GM12864 (cell line): Measurements from ENCODE around the gene CST2.
"Not testable (repeated sequence)": the region's sequence is repeated elsewhere in the genome, so short reads cannot be mapped to it uniquely, and the experiment has no call there.

Experiments used
- DNase-seq: peaks from one replicate; pipeline ENCODE4 v3.0.0-alpha.2; 2011; ENCODE audit warnings: low read depth
- H3K4me3 ChIP-seq: 2 replicates; pipeline ENCODE4 v1.5.1; 2011; ENCODE audit warnings: mild to moderate bottlenecking, low read depth, low read length, control low read depth
- TF ChIP-seq, protein P1 (sequence below): IDR thresholded peaks from 2 replicates; pipeline ENCODE4 v1.5.1; 2011; ENCODE audit warnings: low read depth, mild to moderate bottlenecking, moderate library complexity, low read length, control low read depth, inconsistent platforms; ENCODE audit errors: missing control alignments

The CST2 gene

GRCh38 chr20:23841693-23842092 lies 15.2 kb upstream of the CST2 start:
- TF ChIP-seq, protein P1, sequence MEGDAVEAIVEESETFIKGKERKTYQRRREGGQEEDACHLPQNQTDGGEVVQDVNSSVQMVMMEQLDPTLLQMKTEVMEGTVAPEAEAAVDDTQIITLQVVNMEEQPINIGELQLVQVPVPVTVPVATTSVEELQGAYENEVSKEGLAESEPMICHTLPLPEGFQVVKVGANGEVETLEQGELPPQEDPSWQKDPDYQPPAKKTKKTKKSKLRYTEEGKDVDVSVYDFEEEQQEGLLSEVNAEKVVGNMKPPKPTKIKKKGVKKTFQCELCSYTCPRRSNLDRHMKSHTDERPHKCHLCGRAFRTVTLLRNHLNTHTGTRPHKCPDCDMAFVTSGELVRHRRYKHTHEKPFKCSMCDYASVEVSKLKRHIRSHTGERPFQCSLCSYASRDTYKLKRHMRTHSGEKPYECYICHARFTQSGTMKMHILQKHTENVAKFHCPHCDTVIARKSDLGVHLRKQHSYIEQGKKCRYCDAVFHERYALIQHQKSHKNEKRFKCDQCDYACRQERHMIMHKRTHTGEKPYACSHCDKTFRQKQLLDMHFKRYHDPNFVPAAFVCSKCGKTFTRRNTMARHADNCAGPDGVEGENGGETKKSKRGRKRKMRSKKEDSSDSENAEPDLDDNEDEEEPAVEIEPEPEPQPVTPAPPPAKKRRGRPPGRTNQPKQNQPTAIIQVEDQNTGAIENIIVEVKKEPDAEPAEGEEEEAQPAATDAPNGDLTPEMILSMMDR: no peak
- H3K4me3 ChIP-seq: no peak overlapping the region
- no peak for DNase-seq

DNA sequence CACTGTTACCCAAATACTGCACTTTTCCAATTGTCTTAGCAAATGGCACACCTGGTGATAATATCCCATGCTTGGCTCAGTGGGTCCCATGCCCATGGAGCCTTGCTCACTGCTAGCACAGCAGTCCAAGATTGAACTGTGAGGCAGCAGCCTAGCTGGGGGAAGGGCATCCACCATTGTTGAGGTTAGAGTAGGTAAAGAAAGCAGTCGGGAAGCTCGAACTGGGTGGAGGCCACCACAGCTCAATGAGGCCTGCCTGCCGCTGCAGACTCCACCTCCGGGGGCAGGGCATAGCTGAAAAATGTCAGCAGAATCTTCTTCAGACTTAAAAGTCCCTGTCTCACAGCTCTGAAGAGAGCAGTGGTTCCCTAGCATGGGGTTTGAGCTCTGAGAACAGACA lies 9.2 kb upstream of the CST2 start:
- TF ChIP-seq, protein P1: no peak
- DNase-seq: no peak
- H3K4me3 ChIP-seq: no peak overlapping the region

- no peak overlapping the region for H3K4me3 ChIP-seq
- no peak for DNase-seq
- TF ChIP-seq, protein P1: no peak
Measured at GRCh38 chr20:23832775-23833513, 6.4 kb upstream of the CST2 start.

DNA sequence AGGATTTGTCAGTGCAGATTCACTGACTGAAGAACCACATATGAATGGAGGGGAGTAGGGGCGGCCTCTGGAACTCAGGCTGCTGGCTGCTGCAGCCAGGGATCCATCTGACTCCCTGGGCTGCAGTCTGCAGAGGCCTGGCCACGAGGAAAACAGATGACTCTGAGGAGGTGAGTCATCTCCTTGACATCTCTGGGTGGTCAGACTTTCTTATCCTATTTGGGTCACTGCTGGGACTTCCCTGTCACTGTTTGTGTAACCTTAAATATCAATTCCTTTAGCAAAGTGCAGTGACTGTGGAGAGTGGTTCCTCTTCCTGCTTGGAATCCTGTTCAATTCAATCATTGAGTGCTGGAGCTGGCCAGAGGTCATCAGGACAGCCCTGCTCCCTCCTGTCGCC lies 5.4 kb upstream of the CST2 start:
- not testable (repeated sequence) for H3K4me3 ChIP-seq, DNase-seq

DNA sequence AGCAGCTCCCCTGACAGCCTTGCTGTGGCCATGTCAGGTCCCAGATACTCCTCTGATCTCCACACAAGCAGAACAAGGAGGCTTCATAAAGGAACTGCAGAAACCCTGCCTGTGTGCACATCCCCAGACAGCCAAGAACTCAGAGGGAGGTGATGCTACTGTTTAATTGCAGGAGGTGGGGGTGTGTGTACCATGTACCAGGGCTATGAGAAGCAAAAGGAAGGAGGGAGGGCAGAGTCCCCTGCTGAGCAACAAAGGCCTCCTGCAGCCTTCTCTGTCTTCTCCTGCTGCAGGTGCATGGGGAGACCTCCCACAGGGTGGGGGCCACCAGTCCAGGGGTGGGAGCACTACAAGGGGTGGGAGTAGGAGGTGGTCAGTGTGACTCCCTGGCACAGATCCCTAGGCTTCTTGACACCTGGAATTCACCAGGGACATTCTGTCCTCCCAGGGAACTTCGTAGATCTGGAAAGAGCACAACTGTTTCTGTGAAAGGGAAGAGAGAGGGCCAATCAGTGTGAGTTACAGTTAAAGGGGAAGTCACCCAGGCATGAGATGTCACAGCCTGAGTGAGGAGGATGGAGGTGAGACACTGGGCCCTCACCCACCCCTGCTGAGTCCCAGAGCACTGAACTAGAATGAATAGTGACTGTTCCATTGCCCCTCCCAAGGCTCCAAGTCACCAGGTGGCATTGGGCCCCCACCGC lies 2.8 kb downstream of the CST2 start:
- no peak overlapping the region for H3K4me3 ChIP-seq
- TF ChIP-seq, protein P1: no peak
- no peak for DNase-seq

DNA sequence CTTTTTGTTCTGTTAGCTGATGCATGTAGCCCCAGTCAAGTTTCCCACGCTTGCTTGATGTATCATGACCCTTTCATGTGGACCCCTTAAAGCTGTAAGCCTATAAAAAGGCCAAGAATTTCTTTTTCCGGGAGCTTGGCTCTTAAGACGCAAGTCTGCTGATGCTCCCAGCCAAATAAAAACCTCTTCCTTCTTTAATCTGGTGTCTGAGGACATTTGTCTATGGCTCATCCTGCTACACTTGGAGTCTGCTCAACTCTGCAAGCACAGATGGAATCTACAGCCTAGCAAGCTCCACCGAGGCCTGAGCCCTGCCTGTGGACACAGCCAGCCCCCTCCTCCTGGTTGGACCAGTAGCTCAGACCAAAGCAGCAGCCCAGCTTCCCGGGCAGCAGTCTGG lies 3.4 kb downstream of the CST2 start:
- TF ChIP-seq, protein P1: no peak
- no peak overlapping the region for H3K4me3 ChIP-seq
- DNase-seq: no peak

GRCh38 chr20:23820493-23820892 lies 6.0 kb downstream of the CST2 start:
- no peak overlapping the region for H3K4me3 ChIP-seq
- TF ChIP-seq, protein P1: no peak
- no peak for DNase-seq

- H3K4me3 ChIP-seq, DNase-seq: not testable (repeated sequence)
Measured at GRCh38 chr20:23811559-23811958, 15.0 kb downstream of the CST2 start.

GRCh38 chr20:23810349-23810748 lies 16.2 kb downstream of the CST2 start:
- not testable (repeated sequence) for H3K4me3 ChIP-seq, DNase-seq
